SK-N-SH (cell line): ENCODE measurements around the gene SMIM10L2A. TPM values are rescaled to one million over a fixed set of nuclear protein-coding genes. Genes with fewer than 3 reads are reported as not detected.

Experiments used
- CTCF ChIA-PET: fragments of 300-600, 350-600 bp; formaldehyde crosslinking; extraction: SDS; loops from one replicate; lab custom pipeline; 2021; lab: Yijun Ruan, JAX
- POLR2A ChIA-PET: fragments of 350-600 bp; sonication (Branson Sonifier 250); formaldehyde crosslinking; extraction: SDS; loops from one replicate; lab custom pipeline; 2020; ENCODE audit warnings: antibody characterized with exemption, inconsistent platforms; lab: Yijun Ruan, JAX
- DNase-seq: peaks from one replicate; pipeline ENCODE4 v3.0.0; 2012
- H2AFZ ChIP-seq: fragments of 200-600 bp; sonication (generic); 2 replicates; pipeline ENCODE4 v1.8.1; 2016; ENCODE audit warnings: antibody characterized with exemption, mild to moderate bottlenecking, low read depth
- H3F3A ChIP-seq: fragments of 200-600 bp; sonication (generic); replicated peaks from 2 replicates; pipeline ENCODE3; 2016; ENCODE audit warnings: antibody characterized with exemption, mild to moderate bottlenecking; ENCODE audit not compliant: insufficient read depth
- H3K27ac ChIP-seq, 2 experiments: fragments of 200-500 bp in 1 of 2; fragments of 200-600 bp in 1 of 2; sonication (Bioruptor generic) in 1 of 2; sonication (generic), shearing (Covaris generic) in 1 of 2; 2 replicates each; pipeline versions ENCODE4 v1.5.1 to v1.6.1; 2014 to 2016; ENCODE audit warnings: low read depth in 2 of 2, inconsistent platforms in 1 of 2, low read length in 1 of 2, mild to moderate bottlenecking in 1 of 2, mixed read lengths in 1 of 2
- H3K27me3 ChIP-seq: fragments of 200-600 bp; sonication (generic), shearing (Covaris generic); 2 replicates; pipeline ENCODE4 v1.6.1; 2016; ENCODE audit warnings: mixed run types; ENCODE audit not compliant: insufficient read depth
- H3K36me3 ChIP-seq, 2 experiments: fragments of 200-500 bp in 1 of 2; fragments of 200-600 bp in 1 of 2; sonication (Bioruptor generic) in 1 of 2; sonication (generic) in 1 of 2; replicated peaks in 1 of 2; 2 replicates each; pipeline versions ENCODE3 to v1.5.1; 2014 to 2016; ENCODE audit warnings: low read length in 1 of 2, mild to moderate bottlenecking in 1 of 2; ENCODE audit not compliant: insufficient read depth in 2 of 2, control insufficient read depth in 1 of 2
- H3K4me1 ChIP-seq, 2 experiments: fragments of 200-500 bp in 1 of 2; fragments of 200-600 bp in 1 of 2; sonication (Bioruptor generic) in 1 of 2; sonication (generic), shearing (Covaris generic) in 1 of 2; 2 replicates each; pipeline versions ENCODE4 v1.5.1 to v1.6.1; 2014 to 2016; ENCODE audit warnings: low read depth in 1 of 2, low read length in 1 of 2, mixed run types in 1 of 2; ENCODE audit not compliant: insufficient read depth in 2 of 2, control insufficient read depth in 1 of 2
- H3K4me2 ChIP-seq: fragments of 200-600 bp; sonication (generic), shearing (Covaris generic); 2 replicates; pipeline ENCODE4 v1.6.1; 2017; ENCODE audit warnings: mixed run types
- H3K4me3 ChIP-seq, 2 experiments: fragments of 200-500 bp in 1 of 2; fragments of 200-600 bp in 1 of 2; sonication (Bioruptor generic) in 1 of 2; sonication (generic), shearing (Covaris generic) in 1 of 2; 2 replicates each; pipeline versions ENCODE4 v1.5.1 to v1.8.1; 2014 to 2016; ENCODE audit warnings: low read depth in 2 of 2, inconsistent platforms in 1 of 2, low read length in 1 of 2, mild to moderate bottlenecking in 1 of 2, mixed read lengths in 1 of 2, moderate library complexity in 1 of 2
- H3K79me2 ChIP-seq: fragments of 200-600 bp; sonication (generic); 2 replicates; pipeline ENCODE4 v1.8.1; 2017; ENCODE audit warnings: mild to moderate bottlenecking; ENCODE audit not compliant: insufficient read depth
- H3K9ac ChIP-seq: fragments of 200-600 bp; sonication (generic); 2 replicates; pipeline ENCODE4 v1.6.1; 2017; ENCODE audit warnings: mixed run types
- H3K9me2 ChIP-seq: fragments of 200-600 bp; sonication (generic); 2 replicates; pipeline ENCODE4 v1.6.1; 2017; ENCODE audit warnings: mixed run types
- H3K9me3 ChIP-seq: fragments of 200-600 bp; sonication (generic); 2 replicates; pipeline ENCODE4 v1.6.1; 2017; ENCODE audit warnings: mixed run types, mild to moderate bottlenecking, moderate library complexity
- H4K20me1 ChIP-seq: fragments of 200-600 bp; sonication (generic); 2 replicates; pipeline ENCODE4 v1.6.1; 2017; ENCODE audit warnings: mild to moderate bottlenecking, mixed run types; ENCODE audit not compliant: insufficient read depth
- CHD2 ChIP-seq: fragments of 150-350 bp; IDR thresholded peaks from 2 replicates; pipeline ENCODE4 v1.6.1; 2018; ENCODE audit warnings: low read length; ENCODE audit not compliant: partially characterized antibody
- EP300 ChIP-seq, 2 experiments: IDR thresholded peaks; 2 replicates each; pipeline versions ENCODE4 v1.4.0 to v1.6.1; 2012; ENCODE audit warnings: borderline replicate concordance in 1 of 2, low read depth in 1 of 2, low read length in 1 of 2
- EZH2phosphoT487 ChIP-seq: fragments of 200-600 bp; sonication (generic); IDR thresholded peaks from 2 replicates; pipeline ENCODE4 v1.6.1; 2017; ENCODE audit warnings: low read depth, mixed run types, mild to moderate bottlenecking, antibody characterized with exemption, moderate library complexity, borderline replicate concordance
- FOSL2 ChIP-seq: IDR thresholded peaks from 2 replicates; pipeline ENCODE4 v1.4.0; 2012; ENCODE audit warnings: low read depth, mild to moderate bottlenecking, moderate library complexity, borderline replicate concordance
- FOXJ3 ChIP-seq: sonication (generic); formaldehyde crosslinking; IDR thresholded peaks from 2 replicates; pipeline ENCODE4 v1.5.1; 2020; ENCODE audit warnings: mild to moderate bottlenecking, missing genetic modification reagents
- GABPA ChIP-seq: IDR thresholded peaks from 2 replicates; pipeline ENCODE4 v1.4.0; 2012; ENCODE audit warnings: low read depth, mild to moderate bottlenecking
- GATA2 ChIP-seq: sonication (generic); formaldehyde crosslinking; IDR thresholded peaks from 2 replicates; pipeline ENCODE4 v1.5.0; 2020; ENCODE audit warnings: mild to moderate bottlenecking, missing genetic modification reagents
- IRF3 ChIP-seq: fragments of 150-350 bp; IDR thresholded peaks from 2 replicates; pipeline ENCODE4 v1.6.1; 2016; ENCODE audit warnings: mild to moderate bottlenecking, low read depth, low read length
- JUND ChIP-seq: IDR thresholded peaks from 2 replicates; pipeline ENCODE4 v1.4.0; 2012
- MEF2A ChIP-seq: IDR thresholded peaks from 2 replicates; pipeline ENCODE4 v1.4.0; 2012; ENCODE audit warnings: low read depth, borderline replicate concordance
- MXI1 ChIP-seq: IDR thresholded peaks from 2 replicates; pipeline ENCODE4 v1.6.1; 2012; ENCODE audit warnings: mild to moderate bottlenecking, low read depth, low read length, improper control_type of control experiment
- NFIC ChIP-seq: IDR thresholded peaks from 2 replicates; pipeline ENCODE4 v1.4.0; 2012; ENCODE audit warnings: borderline replicate concordance
- POLR2AphosphoS5 ChIP-seq: IDR thresholded peaks from 2 replicates; pipeline ENCODE4 v1.6.1; 2012; ENCODE audit warnings: low read depth, low read length
- REST ChIP-seq: IDR thresholded peaks from 2 replicates; pipeline ENCODE4 v1.6.1; 2012; ENCODE audit warnings: mild to moderate bottlenecking, low read depth, low read length, moderate library complexity
- SIN3A ChIP-seq: IDR thresholded peaks from 2 replicates; pipeline ENCODE4 v1.6.1; 2012; ENCODE audit warnings: low read depth, mild to moderate bottlenecking, low read length, moderate library complexity, borderline replicate concordance
- SMC3 ChIP-seq: IDR thresholded peaks from 2 replicates; pipeline ENCODE4 v1.6.1; 2012; ENCODE audit warnings: low read depth, low read length, improper control_type of control experiment
- USF2 ChIP-seq: fragments of 150-350 bp; IDR thresholded peaks from 2 replicates; pipeline ENCODE4 v1.6.1; 2017; ENCODE audit warnings: antibody characterized with exemption, low read length, low read depth, borderline replicate concordance
- WGBS: methylation state at CpG from one replicate; pipeline ENCODE4 v1.1.6; 2017; ENCODE audit warnings: low lambda C conversion rate; 5-methylcytosine and 5-hydroxymethylcytosine counted together
- polyA plus RNA-seq, 3 experiments: library from polyadenylated mRNA; depleted of rRNA; stranded (reverse); fragments of >200 nt; gene quantifications; 2 replicates each; pipeline ENCODE4 v1.2.3, GENCODE V29; 2012

SMIM10L2A gene
- polyA plus RNA-seq, 1 of the 3 experiments (the other 2 are of a cell fraction): 0.15 TPM

GRCh38 chrX:135373357-135373756 lies 48.4 kb upstream of the SMIM10L2A start:
- Histone ChIP-seq H3F3A (no peaks in the 10 kb centered on the region), H3K27ac (no peak overlapping the region), H2AFZ (no peak overlapping the region), H3K9ac (no peak overlapping the region), H4K20me1 (no peaks in the 10 kb centered on the region), H3K9me3 (no peaks in the 10 kb centered on the region), H3K4me2 (no peak overlapping the region), H3K9me2 (no peaks in the 10 kb centered on the region), H3K36me3 (no peaks in the 10 kb centered on the region), H3K4me1 (no peaks in the 10 kb centered on the region), H3K79me2 (no peaks in the 10 kb centered on the region), H3K4me3 (no peak overlapping the region), H3K27me3 (no peaks in the 10 kb centered on the region)
- 44% methylated on average over 7 of the region's 7 CpGs for WGBS
- no peak for DNase-seq
- TF ChIP-seq JUND (no peak), GATA2 (no peak), MXI1 (no peak), EZH2phosphoT487 (no peak), EP300 (IDR thresholded peaks at IDR 0.05; ENCODE audit: borderline replicate concordance in 1 of 2, low read depth in 1 of 2, low read length in 1 of 2) (no peak), IRF3 (no peak), GABPA (no peak), USF2 (no peak), FOXJ3 (no peak), NFIC (no peak), REST (no peak), SIN3A (no peak), SMC3 (no peak), FOSL2 (no peak), CHD2 (no peak), MEF2A (no peak), POLR2AphosphoS5 (no peak)
- ChIA-PET CTCF (no interaction called here), POLR2A (no interaction called here)
